OCI-LY7 (cell line): ENCODE measurements around the gene NCOA3. TPM values are rescaled to one million over a fixed set of nuclear protein-coding genes. Genes with fewer than 3 reads are reported as not detected.

Experiments
- BruUV-seq: library from RNA; stranded (reverse); fragments of 400-500 nt; replicated peaks from 2 replicates; lab custom pipeline; 2021; lab: Mats Ljungman, UMichigan
- CTCF ChIA-PET: fragments of 300-600 bp; sonication (Branson Sonifier 250); formaldehyde crosslinking; loops from one replicate; lab custom pipeline; 2022; ENCODE audit warnings: antibody characterized with exemption; ENCODE audit not compliant: unreplicated experiment; lab: Charles Lee
- POLR2A ChIA-PET: fragments of 300-600 bp; sonication (Branson Sonifier 250); formaldehyde crosslinking; loops from one replicate; lab custom pipeline; 2022; ENCODE audit warnings: antibody characterized with exemption; lab: Charles Lee
- DNase-seq: peaks from one replicate; pipeline ENCODE4 v3.0.0-alpha.2; 2015; ENCODE audit warnings: low spot score
- H2AFZ ChIP-seq: fragments of 200-600 bp; sonication (generic), shearing (Covaris generic); 2 replicates; pipeline ENCODE4 v1.6.1; 2014; ENCODE audit warnings: mild to moderate bottlenecking, antibody characterized with exemption, low read length, moderate library complexity
- H3K27ac ChIP-seq: fragments of 200-600 bp; sonication (generic); 2 replicates; pipeline ENCODE4 v1.5.1; 2014; ENCODE audit warnings: mixed run types, low read depth, mild to moderate bottlenecking, moderate library complexity, low read length, inconsistent platforms; ENCODE audit not compliant: poor library complexity, severe bottlenecking
- H3K36me3 ChIP-seq: fragments of 200-600 bp; sonication (generic); 2 replicates; pipeline ENCODE4 v1.6.1; 2014; ENCODE audit warnings: mild to moderate bottlenecking, antibody characterized with exemption, low read length, moderate library complexity, mixed read lengths; ENCODE audit not compliant: insufficient read depth
- H3K4me1 ChIP-seq: fragments of 200-600 bp; sonication (generic); 2 replicates; pipeline ENCODE4 v1.5.1; 2014; ENCODE audit warnings: mild to moderate bottlenecking, low read length; ENCODE audit not compliant: insufficient read depth, poor library complexity, severe bottlenecking
- H3K4me2 ChIP-seq: fragments of 200-600 bp; sonication (generic); 2 replicates; pipeline ENCODE4 v1.6.1; 2014; ENCODE audit warnings: mild to moderate bottlenecking, low read length
- H3K4me3 ChIP-seq: fragments of 200-600 bp; sonication (generic); 2 replicates; pipeline ENCODE4 v1.5.1; 2014; ENCODE audit warnings: mild to moderate bottlenecking, low read depth, low read length; ENCODE audit not compliant: poor library complexity, severe bottlenecking
- H3K79me2 ChIP-seq: fragments of 200-600 bp; sonication (generic); 2 replicates; pipeline ENCODE4 v1.6.1; 2016; ENCODE audit warnings: low read depth, mild to moderate bottlenecking, low read length, moderate library complexity, mixed read lengths; ENCODE audit not compliant: insufficient read depth
- H3K9me2 ChIP-seq: fragments of 200-600 bp; sonication (generic); 2 replicates; pipeline ENCODE4 v1.6.1; 2016; ENCODE audit warnings: mild to moderate bottlenecking, low read length, mixed read lengths; ENCODE audit not compliant: insufficient read depth
- H3K9me3 ChIP-seq: fragments of 200-600 bp; sonication (generic); 2 replicates; pipeline ENCODE4 v1.6.1; 2014; ENCODE audit warnings: mild to moderate bottlenecking, mixed run types, low read length, mixed read lengths
- H4K20me1 ChIP-seq: fragments of 200-600 bp; sonication (generic); 2 replicates; pipeline ENCODE4 v1.6.1; 2014; ENCODE audit warnings: mild to moderate bottlenecking, antibody characterized with exemption, low read length, moderate library complexity, mixed read lengths; ENCODE audit not compliant: insufficient read depth
- EZH2phosphoT487 ChIP-seq: fragments of 200-600 bp; sonication (generic); IDR thresholded peaks from 2 replicates; pipeline ENCODE4 v1.6.1; 2018; ENCODE audit warnings: low read depth, borderline replicate concordance, mild to moderate bottlenecking, mixed run types, antibody characterized with exemption, low read length, moderate library complexity, mixed read lengths
- intact Hi-C: fragments of 100-400 bp; cut with micrococcal nuclease; formaldehyde crosslinking; loops from one replicate; pipeline ENCODE4 v1.10.0; 2022; ENCODE audit not compliant: unreplicated experiment
- total RNA-seq, 2 experiments: library from RNA; depleted of rRNA in 1 of 2; stranded (reverse); fragments of >200 nt in 1 of 2; shearing (Covaris generic) in 1 of 2; gene quantifications; 2 replicates each; pipeline ENCODE4 v1.2.3, GENCODE V29; 2014 to 2022
- TF ChIP-seq, protein P1 (sequence below): fragments of 200-600 bp; sonication (generic); conservative IDR thresholded peaks from 2 replicates; pipeline ENCODE4 v1.5.1; 2014; ENCODE audit warnings: mild to moderate bottlenecking, antibody characterized with exemption, low read length, moderate library complexity, mixed read lengths

Gene NCOA3
- total RNA-seq, 2 experiments from 2014 or later = 50.5 to 75.6 TPM

DNA sequence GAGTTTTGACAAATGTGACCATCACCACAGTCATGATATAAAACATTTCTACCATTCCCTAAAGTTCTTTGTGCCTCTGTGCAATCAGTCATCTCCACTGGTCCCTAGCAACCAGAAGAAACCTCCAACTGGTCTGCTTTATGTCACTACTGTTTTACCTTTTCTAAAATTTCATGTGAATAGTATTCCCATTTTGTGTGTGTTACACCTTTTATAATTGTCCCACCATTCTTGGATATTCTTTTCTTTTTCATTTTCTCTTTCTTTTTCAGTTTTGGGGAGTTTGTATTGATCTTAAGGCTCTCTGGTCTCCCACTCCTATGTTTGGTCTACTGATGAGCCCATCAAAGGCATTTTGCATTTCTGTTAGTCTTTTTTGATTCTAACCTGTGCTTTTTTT, 95.4 kb downstream of the NCOA3 start:
- Histone ChIP-seq H4K20me1 (peaks cover 20% of the 10 kb centered on the region), H3K4me1 (no peaks in the 10 kb centered on the region), H3K4me2 (no peak overlapping the region), H3K4me3 (no peak overlapping the region), H2AFZ (no peak overlapping the region), H3K27ac (no peak overlapping the region), H3K9me3 (no peaks in the 10 kb centered on the region), H3K9me2 (no peaks in the 10 kb centered on the region), H3K79me2 (peaks cover 84% of the 10 kb centered on the region), H3K36me3 (peaks cover 84% of the 10 kb centered on the region)
- POLR2A ChIA-PET = interaction anchor here (0.6 to 1.4 kb wide), 4 partner anchors 12 to 88 kb away, joined by 3 to 4 read pairs (median 4); no protein-coding TSS in a partner anchor
- DNase-seq = no peak
- BruUV-seq = no TSS peak
- TF ChIP-seq, protein P1, sequence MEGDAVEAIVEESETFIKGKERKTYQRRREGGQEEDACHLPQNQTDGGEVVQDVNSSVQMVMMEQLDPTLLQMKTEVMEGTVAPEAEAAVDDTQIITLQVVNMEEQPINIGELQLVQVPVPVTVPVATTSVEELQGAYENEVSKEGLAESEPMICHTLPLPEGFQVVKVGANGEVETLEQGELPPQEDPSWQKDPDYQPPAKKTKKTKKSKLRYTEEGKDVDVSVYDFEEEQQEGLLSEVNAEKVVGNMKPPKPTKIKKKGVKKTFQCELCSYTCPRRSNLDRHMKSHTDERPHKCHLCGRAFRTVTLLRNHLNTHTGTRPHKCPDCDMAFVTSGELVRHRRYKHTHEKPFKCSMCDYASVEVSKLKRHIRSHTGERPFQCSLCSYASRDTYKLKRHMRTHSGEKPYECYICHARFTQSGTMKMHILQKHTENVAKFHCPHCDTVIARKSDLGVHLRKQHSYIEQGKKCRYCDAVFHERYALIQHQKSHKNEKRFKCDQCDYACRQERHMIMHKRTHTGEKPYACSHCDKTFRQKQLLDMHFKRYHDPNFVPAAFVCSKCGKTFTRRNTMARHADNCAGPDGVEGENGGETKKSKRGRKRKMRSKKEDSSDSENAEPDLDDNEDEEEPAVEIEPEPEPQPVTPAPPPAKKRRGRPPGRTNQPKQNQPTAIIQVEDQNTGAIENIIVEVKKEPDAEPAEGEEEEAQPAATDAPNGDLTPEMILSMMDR = no peak
- TF ChIP-seq EZH2phosphoT487 = no peak
- intact Hi-C loops = no loop called here
- CTCF ChIA-PET = no interaction called here

GRCh38 chr20:47598911-47599744, 97.4 kb downstream of the NCOA3 start:
- Histone ChIP-seq H3K4me3 (no peak overlapping the region), H3K4me2 (no peak overlapping the region), H3K27ac (no peak overlapping the region), H2AFZ (no peak overlapping the region), H4K20me1 (peaks cover 26% of the 10 kb centered on the region), H3K4me1 (no peaks in the 10 kb centered on the region), H3K9me2 (no peaks in the 10 kb centered on the region), H3K9me3 (no peaks in the 10 kb centered on the region), H3K79me2 (peaks cover 84% of the 10 kb centered on the region), H3K36me3 (peaks cover 65% of the 10 kb centered on the region)
- TF ChIP-seq, protein P1 = no peak
- no peak for TF ChIP-seq EZH2phosphoT487
- CTCF ChIA-PET = no interaction called here
- no peak for DNase-seq
- TSS peak; percentile 20 for BruUV-seq
- intact Hi-C loops = no loop called here
- POLR2A ChIA-PET = interaction anchor here (0.5 to 1.6 kb wide), 3 partner anchors 14 to 72 kb away, joined by 3 to 5 read pairs (median 4); no protein-coding TSS in a partner anchor
